GM23338 (cell line): ENCODE results near the gene MRGPRF. TPM values are rescaled to one million over a fixed set of nuclear protein-coding genes. Genes with fewer than 3 reads are reported as not detected.

Source experiments
- ATAC-seq: fragments of 200-7000 bp; cut with Tn5 transposase; 3 replicates; pipeline ENCODE4 v1.9.1; 2020
- DNase-seq: peaks from one replicate; pipeline ENCODE4 v3.0.0-alpha.2; 2015; ENCODE audit warnings: low spot score
- H2AFZ ChIP-seq: fragments of 200-600 bp; sonication (generic); 2 replicates; pipeline ENCODE4 v1.8.0; 2016; ENCODE audit warnings: antibody characterized with exemption, mild to moderate bottlenecking, moderate library complexity
- H3F3A ChIP-seq: fragments of 200-600 bp; sonication (generic); replicated peaks from 2 replicates; pipeline ENCODE4 v1.8.0; 2017; ENCODE audit warnings: antibody characterized with exemption, mixed run types, low read depth
- H3K27ac ChIP-seq: fragments of 200-600 bp; sonication (generic); 2 replicates; pipeline ENCODE4 v1.6.1; 2016; ENCODE audit warnings: low read depth
- H3K27me3 ChIP-seq: fragments of 200-600 bp; sonication (generic); 2 replicates; pipeline ENCODE4 v1.8.0; 2016; ENCODE audit warnings: mild to moderate bottlenecking, mixed run types, moderate library complexity; ENCODE audit not compliant: insufficient read depth
- H3K36me3 ChIP-seq: fragments of 200-600 bp; sonication (generic); 2 replicates; pipeline ENCODE4 v1.8.0; 2016; ENCODE audit warnings: mild to moderate bottlenecking; ENCODE audit not compliant: insufficient read depth
- H3K4me1 ChIP-seq: fragments of 200-600 bp; sonication (generic); 2 replicates; pipeline ENCODE4 v1.8.0; 2016; ENCODE audit warnings: mild to moderate bottlenecking, moderate library complexity; ENCODE audit not compliant: insufficient read depth
- H3K4me2 ChIP-seq: fragments of 200-600 bp; sonication (generic); 2 replicates; pipeline ENCODE4 v1.7.1; 2017; ENCODE audit warnings: mixed run types
- H3K4me3 ChIP-seq: fragments of 200-600 bp; sonication (generic); 2 replicates; pipeline ENCODE4 v1.6.1; 2016; ENCODE audit warnings: mixed run types
- H3K79me2 ChIP-seq: fragments of 200-600 bp; sonication (generic); replicated peaks from 2 replicates; pipeline ENCODE4 v1.8.0; 2017; ENCODE audit warnings: mild to moderate bottlenecking; ENCODE audit not compliant: insufficient read depth
- H3K9me2 ChIP-seq: fragments of 200-600 bp; sonication (generic); 2 replicates; pipeline ENCODE4 v1.8.0; 2017; ENCODE audit not compliant: insufficient read depth
- H4K20me1 ChIP-seq: fragments of 200-600 bp; sonication (generic); replicated peaks from 2 replicates; pipeline ENCODE4 v1.8.0; 2017; ENCODE audit warnings: mild to moderate bottlenecking; ENCODE audit not compliant: insufficient read depth
- H3K27ac Mint-ChIP-seq: 2 replicates; pipeline ENCODE4 v1.8.0; 2020; ENCODE audit warnings: inconsistent platforms, mild to moderate bottlenecking, moderate library complexity, mixed read lengths
- H3K27me3 Mint-ChIP-seq: 3 replicates; pipeline ENCODE4 v1.8.0; 2022; ENCODE audit warnings: low read depth, mild to moderate bottlenecking, moderate library complexity, mixed read lengths, inconsistent platforms; ENCODE audit not compliant: insufficient read depth, poor library complexity
- H3K36me3 Mint-ChIP-seq: 3 replicates; pipeline ENCODE4 v1.8.0; 2021; ENCODE audit warnings: low read depth, mild to moderate bottlenecking, inconsistent platforms, moderate library complexity, mixed read lengths
- H3K4me1 Mint-ChIP-seq: 3 replicates; pipeline ENCODE4 v1.8.0; 2020; ENCODE audit warnings: mild to moderate bottlenecking, inconsistent platforms, mixed read lengths
- H3K4me3 Mint-ChIP-seq: 3 replicates; pipeline ENCODE4 v1.8.0; 2021; ENCODE audit warnings: moderate library complexity, mild to moderate bottlenecking, inconsistent platforms, mixed read lengths
- H3K9me3 Mint-ChIP-seq: 3 replicates; pipeline ENCODE4 v1.8.0; 2020; ENCODE audit warnings: moderate library complexity, mild to moderate bottlenecking, inconsistent platforms, mixed read lengths
- CTCF ChIP-seq, 2 experiments: fragments of 200-600 bp in 1 of 2; sonication (generic) in 1 of 2; conservative IDR thresholded peaks; 2 replicates each; pipeline versions ENCODE4 v1.5.1 to v1.6.1; 2016 to 2017; ENCODE audit warnings: antibody characterized with exemption in 2 of 2, low read depth in 2 of 2, mild to moderate bottlenecking in 2 of 2, moderate library complexity in 1 of 2
- EZH2 ChIP-seq: fragments of 200-600 bp; sonication (generic); IDR thresholded peaks from one replicate; pipeline ENCODE4 v1.8.0; 2017; ENCODE audit warnings: antibody characterized with exemption, mild to moderate bottlenecking, low read depth; ENCODE audit not compliant: unreplicated experiment
- EZH2phosphoT487 ChIP-seq: fragments of 200-600 bp; sonication (generic); IDR thresholded peaks from one replicate; pipeline ENCODE4 v1.8.1; 2018; ENCODE audit warnings: antibody characterized with exemption; ENCODE audit not compliant: unreplicated experiment
- NANOG ChIP-seq: IDR thresholded peaks from 2 replicates; pipeline ENCODE4 v1.6.1; 2016; ENCODE audit warnings: antibody characterized with exemption, borderline replicate concordance
- POLR2AphosphoS5 ChIP-seq: IDR thresholded peaks from 2 replicates; pipeline ENCODE4 v1.6.1; 2016; ENCODE audit warnings: antibody characterized with exemption, low read depth
- REST ChIP-seq: IDR thresholded peaks from one replicate; pipeline ENCODE4 v1.6.1; 2018; ENCODE audit warnings: antibody characterized with exemption; ENCODE audit not compliant: unreplicated experiment
- STAT1 ChIP-seq: IDR thresholded peaks from one replicate; pipeline ENCODE4 v1.6.1; 2016; ENCODE audit warnings: antibody characterized with exemption; ENCODE audit not compliant: unreplicated experiment
- ZNF114 ChIP-seq: fragments of 250-450 bp; sonication (Bioruptor Pico); IDR thresholded peaks from 2 replicates; pipeline ENCODE4 v1.5.0; 2020; ENCODE audit warnings: mild to moderate bottlenecking, moderate library complexity
- ZNF331 ChIP-seq: fragments of 250-450 bp; sonication (Bioruptor Pico); IDR thresholded peaks from 2 replicates; pipeline ENCODE4 v1.5.0; 2020; ENCODE audit warnings: low read depth, mild to moderate bottlenecking, moderate library complexity
- ZNF462 ChIP-seq: fragments of 250-450 bp; sonication (Bioruptor Pico); IDR thresholded peaks from 2 replicates; pipeline ENCODE4 v1.5.0; 2020; ENCODE audit warnings: mild to moderate bottlenecking, moderate library complexity
- polyA plus RNA-seq: library from polyadenylated mRNA; unstranded; fragments of >200 nt; fragmentation: Nextera tagmentation; extraction: Ambion mirVana; gene quantifications from 2 replicates; pipeline ENCODE4 v1.2.1, GENCODE V29; 2016
- total RNA-seq: library from RNA; depleted of rRNA; stranded (reverse); fragments of >200 nt; shearing (Covaris generic); gene quantifications from 2 replicates; pipeline ENCODE4 v1.2.3, GENCODE V29; 2014
- TF ChIP-seq, protein P1 (sequence below): IDR thresholded peaks from 2 replicates; pipeline ENCODE4 v1.6.1; 2016; ENCODE audit warnings: antibody characterized with exemption

Gene MRGPRF
- total and polyA plus RNA-seq, 2 experiments from 2014 or later = 3.3 to 9.0 TPM

- H3K4me1 ChIP-seq = peaks cover 20% of the 10 kb centered on the region; the same call in 1 of the 2 replicates
- H3K36me3 ChIP-seq = no peaks in the 10 kb centered on the region
- H3K4me2 ChIP-seq = peak overlapping the region; percentile 33; the same call in 1 of the 2 replicates
- no peaks in the 10 kb centered on the region for H3K27me3 ChIP-seq
- DNase-seq (peak; percentile 88), ATAC-seq (peak; percentile 78)
- H3K27ac Mint-ChIP-seq = peak overlapping the region; percentile 93
- no peak overlapping the region for H3K4me3 ChIP-seq
- no peaks in the 10 kb centered on the region for H3K27me3 Mint-ChIP-seq
- no peak overlapping the region for H3K4me3 Mint-ChIP-seq
- no peaks in the 10 kb centered on the region for H4K20me1 ChIP-seq
- H2AFZ ChIP-seq = no peak overlapping the region
- peak overlapping the region; percentile 84 for H3K27ac ChIP-seq
- no peak for TF ChIP-seq ZNF114 (CRISPR knock-in tag)
- peak; percentile 45; the same call in 1 of the 2 replicates for TF ChIP-seq NANOG
- no peak for TF ChIP-seq ZNF462 (CRISPR knock-in tag)
- TF ChIP-seq STAT1 = no peak
- TF ChIP-seq EZH2phosphoT487 = no peak
- TF ChIP-seq EZH2 = no peak
- TF ChIP-seq POLR2AphosphoS5 = no peak
- TF ChIP-seq, protein P1, sequence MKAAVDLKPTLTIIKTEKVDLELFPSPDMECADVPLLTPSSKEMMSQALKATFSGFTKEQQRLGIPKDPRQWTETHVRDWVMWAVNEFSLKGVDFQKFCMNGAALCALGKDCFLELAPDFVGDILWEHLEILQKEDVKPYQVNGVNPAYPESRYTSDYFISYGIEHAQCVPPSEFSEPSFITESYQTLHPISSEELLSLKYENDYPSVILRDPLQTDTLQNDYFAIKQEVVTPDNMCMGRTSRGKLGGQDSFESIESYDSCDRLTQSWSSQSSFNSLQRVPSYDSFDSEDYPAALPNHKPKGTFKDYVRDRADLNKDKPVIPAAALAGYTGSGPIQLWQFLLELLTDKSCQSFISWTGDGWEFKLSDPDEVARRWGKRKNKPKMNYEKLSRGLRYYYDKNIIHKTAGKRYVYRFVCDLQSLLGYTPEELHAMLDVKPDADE = no peak
- TF ChIP-seq CTCF (conservative IDR thresholded peaks at IDR 0.05; ENCODE audit: low read depth in 2 of 2) = peak; percentile 56 to 78
- TF ChIP-seq REST = no peak
- no peak for TF ChIP-seq ZNF331 (CRISPR knock-in tag)
- no peaks in the 10 kb centered on the region for H3K9me3 Mint-ChIP-seq
- peaks cover 8% of the 10 kb centered on the region; the same call in 1 of the 2 replicates for H3K9me2 ChIP-seq
- H3K4me1 Mint-ChIP-seq = peaks cover 42% of the 10 kb centered on the region
- H3K36me3 Mint-ChIP-seq = no peaks in the 10 kb centered on the region
- H3F3A ChIP-seq = 0 out of 2 replicates have a peak, but pooled peaks cover 2% of the 10 kb centered on the region
- peaks cover 5% of the 10 kb centered on the region for H3K79me2 ChIP-seq
These were observed 31.3 kb upstream of the MRGPRF start for GRCh38 chr11:69044111-69045013.
